GM23248 (cell line): ENCODE data around the gene FSD2.

Experiments used
- EZH2 ChIP-seq: fragments of 200-600 bp; sonication (generic); IDR thresholded peaks from 2 replicates; pipeline ENCODE4 v1.6.1; 2018; ENCODE audit warnings: antibody characterized with exemption, mild to moderate bottlenecking; ENCODE audit not compliant: insufficient read depth, poor library complexity, severe bottlenecking
- EZH2phosphoT487 ChIP-seq: fragments of 200-600 bp; sonication (generic); IDR thresholded peaks from 2 replicates; pipeline ENCODE4 v1.6.1; 2018; ENCODE audit warnings: antibody characterized with exemption, moderate library complexity, mild to moderate bottlenecking, low read depth; ENCODE audit not compliant: insufficient read depth

DNA sequence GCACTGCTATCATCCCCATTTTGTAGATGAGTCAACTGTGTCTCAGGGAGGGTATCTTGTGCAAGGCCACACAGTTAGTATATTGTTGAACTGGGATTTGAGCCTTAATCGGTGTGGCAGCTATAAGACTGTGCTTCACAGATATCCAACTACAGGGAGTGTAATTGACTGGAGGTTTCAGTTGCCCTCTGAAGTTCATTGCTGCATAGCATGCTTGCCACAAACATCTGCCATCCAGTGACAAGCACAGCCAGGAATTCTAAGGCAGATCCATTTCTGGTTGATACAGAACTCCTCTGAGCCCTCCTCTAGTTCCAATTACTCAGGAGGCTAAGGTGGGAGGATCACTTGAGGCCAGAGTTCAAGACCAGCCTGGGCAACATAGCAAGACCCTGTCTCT is 16.4 kb downstream of the FSD2 start:
- TF ChIP-seq EZH2 = no peak
- TF ChIP-seq EZH2phosphoT487 = no peak
